Sigmoid colon (tissue), 4 donors: ENCODE measurements around the gene HEATR5B.

Source experiments
- CTCF ChIP-seq, 4 experiments: fragments of 450-650 bp in 3 of 4; fragments of 200-600 bp in 1 of 4; IDR thresholded peaks; one replicate each; pipeline ENCODE4 v1.5.1; 2016 to 2019; ENCODE audit warnings: antibody characterized with exemption in 4 of 4, mild to moderate bottlenecking in 3 of 4, moderate library complexity in 2 of 4
- POLR2AphosphoS5 ChIP-seq, 4 donors: sonication (generic); formaldehyde crosslinking; IDR thresholded peaks; one replicate each; pipeline ENCODE4 v1.6.1; 2017; ENCODE audit warnings: antibody characterized with exemption in 4 of 4

DNA sequence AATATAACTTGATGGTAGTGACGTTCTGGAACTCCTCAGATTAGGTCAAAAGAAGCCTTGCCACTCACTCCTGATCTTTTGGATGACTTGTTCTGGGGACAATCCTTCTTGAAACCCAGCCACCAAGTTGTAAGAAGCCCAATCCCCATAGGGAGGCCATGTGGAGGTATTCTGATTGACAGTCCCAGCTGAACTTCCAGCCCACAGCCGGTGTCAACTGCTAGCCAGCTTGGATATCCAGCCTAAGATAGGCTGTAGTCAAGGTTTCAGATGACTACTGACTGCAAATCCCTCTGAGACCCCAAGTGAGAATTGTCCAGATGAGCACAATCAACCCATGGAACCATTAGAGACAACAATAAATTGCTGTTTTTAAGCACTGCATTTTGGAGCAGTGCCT lies 41.2 kb upstream of the HEATR5B start:
- no peak for TF ChIP-seq CTCF (IDR thresholded peaks at IDR 0.05)
- no peak for TF ChIP-seq POLR2AphosphoS5 (IDR thresholded peaks at IDR 0.05)
